GM19023 (cell line): ENCODE measurements around the gene GFAP.

Experiments
- ATAC-seq: cut with Tn5 transposase; IDR thresholded peaks from one replicate; pipeline ENCODE4 v1.9.1; 2021; ENCODE audit warnings: mild to moderate bottlenecking, moderate library complexity; ENCODE audit not compliant: unreplicated experiment

Gene GFAP

DNA sequence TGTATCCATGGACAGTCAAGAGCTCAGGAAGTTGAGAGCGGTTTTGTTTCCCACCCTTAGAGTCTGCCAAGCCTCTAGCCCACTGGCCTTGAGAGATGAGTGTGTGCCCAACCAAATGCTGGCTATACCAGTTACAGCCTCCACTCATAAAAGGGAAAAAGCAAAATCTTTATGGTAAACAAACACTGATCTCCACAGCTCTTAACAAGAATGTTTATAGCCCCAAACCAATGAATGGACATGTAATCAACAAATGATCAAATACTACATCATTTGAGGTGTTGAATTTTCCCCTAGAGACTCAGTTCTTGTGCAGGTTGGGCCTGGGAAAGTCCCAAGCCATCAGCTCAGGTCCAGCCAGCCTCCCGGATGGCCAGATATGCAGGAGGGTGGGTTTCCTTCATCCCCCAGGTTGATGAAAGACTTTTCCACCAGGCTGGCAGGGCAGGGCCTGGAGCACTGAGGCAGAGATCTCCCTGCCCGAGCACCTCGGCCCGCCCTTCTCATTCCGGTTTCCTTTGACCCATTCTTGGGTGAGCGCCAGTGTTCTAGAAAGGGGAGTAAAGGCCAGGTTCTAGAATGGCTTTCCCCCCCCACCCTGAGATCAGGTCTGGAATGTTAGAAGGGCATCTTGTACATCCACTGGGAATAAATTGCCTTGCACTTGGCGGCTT is 12.2 kb downstream of the GFAP start:
- no peak for ATAC-seq

DNA sequence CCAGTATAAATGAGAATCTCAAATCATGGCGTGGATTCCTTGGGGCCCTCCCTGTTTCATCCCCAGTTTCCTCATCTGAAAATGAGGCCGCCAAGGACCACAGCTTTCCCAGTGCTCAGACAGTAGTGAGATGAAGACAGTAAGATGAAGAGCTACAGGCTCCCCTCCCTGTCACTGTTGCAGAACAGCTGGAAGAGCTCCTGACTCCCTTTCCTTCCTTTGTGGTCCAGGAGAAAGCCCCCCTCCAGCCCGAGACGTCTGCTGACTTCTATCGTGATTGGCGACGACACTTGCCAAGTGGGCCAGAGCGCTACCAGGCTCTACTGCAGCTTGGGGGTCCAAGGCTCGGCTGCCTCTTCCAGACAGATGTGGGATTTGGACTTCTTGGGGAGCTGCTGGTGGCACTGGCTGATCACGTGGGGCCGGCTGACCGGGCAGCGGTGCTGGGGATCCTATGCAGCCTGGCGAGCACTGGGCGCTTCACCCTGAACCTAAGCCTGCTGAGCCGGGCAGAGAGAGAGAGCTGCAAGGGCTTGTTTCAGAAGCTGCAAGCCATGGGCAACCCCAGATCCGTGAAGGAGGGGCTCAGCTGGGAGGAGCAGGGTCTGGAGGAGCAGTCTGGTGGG is 13.1 kb downstream of the GFAP start:
- ATAC-seq = no peak

DNA sequence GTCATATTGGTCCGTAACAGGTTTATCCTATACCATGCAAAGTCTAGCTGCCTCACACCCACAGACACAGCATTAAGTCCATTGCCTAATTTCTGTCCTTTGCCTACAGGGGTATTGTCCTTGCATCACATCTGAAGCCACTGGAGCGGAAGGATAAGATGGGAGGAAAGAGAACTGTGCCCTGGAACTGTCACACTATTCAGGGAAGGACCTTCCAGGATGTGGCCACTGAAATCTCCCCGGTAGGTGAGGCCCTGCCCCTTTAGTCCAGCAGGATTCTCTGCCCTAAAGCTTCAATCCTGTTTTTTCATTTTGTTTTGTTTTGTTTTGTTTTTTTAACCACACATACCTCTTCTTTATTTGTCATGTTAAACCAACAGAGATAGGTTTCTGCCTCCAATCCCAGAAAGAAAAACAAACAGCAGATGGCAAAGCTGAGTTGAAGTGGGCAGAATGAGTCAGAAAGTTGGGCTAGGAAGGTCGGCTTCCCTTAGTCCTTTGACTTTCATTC is 13.8 kb downstream of the GFAP start:
- ATAC-seq = no peak

DNA sequence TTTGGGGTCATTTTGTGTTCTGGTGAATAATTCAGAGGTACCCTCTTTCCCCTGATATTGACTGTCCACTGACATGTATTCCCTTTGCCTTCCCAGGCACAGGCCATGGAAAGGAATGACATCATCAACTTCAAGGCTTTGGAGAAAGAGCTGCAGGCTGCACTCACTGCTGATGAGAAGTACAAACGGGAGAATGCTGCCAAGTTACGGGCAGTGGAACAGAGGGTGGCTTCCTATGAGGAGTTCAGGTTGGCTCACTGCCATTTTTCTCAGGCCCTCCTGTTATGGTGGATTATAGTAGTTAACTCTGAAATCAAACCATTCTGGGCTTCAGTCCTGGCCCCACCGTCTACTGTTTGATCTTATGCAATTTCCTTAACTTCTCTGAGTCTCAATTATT is 14.4 kb downstream of the GFAP start:
- ATAC-seq = no peak

DNA sequence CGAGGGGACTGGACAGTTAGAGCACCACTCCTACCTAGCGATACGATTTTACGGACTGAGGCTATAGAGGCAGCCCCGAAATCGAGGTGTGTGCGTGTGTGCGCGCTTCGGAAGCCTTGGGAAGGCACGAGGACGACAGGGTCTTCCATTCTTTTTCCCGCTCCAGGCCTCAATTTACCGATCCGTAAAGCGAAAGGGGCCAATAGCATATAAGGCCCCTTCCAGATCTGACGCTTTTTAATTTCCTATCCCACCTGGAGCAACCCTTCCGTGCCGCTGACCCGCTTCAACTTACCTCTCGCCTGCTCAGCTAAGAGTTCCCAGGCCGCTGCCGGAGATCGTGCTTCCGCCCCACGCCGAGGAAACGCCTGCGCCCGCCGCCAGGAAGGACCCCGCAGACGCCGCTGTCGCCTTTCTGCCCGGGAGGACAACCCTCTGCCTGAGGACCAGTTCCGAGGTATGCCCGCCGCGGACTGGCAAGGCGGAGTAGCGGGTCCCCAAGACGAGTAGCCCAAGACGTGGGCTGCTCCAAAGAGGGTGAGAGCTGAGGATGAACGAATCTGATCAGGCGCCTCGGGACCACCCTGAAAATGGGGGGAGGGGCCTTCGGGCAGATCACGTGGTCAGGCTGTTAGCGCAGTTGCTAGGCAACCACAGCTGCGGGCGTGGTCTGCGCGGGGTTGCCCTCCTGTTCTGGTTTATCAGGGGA is 16.1 kb downstream of the GFAP start, which contains the start of gene EFTUD2:
EFTUD2 (minus strand) TSS at position 372 of the 709 bp plus-strand sequence. CDS start 4,924 bp downstream, outside the sequence.
- ATAC-seq = peak; percentile 76

DNA sequence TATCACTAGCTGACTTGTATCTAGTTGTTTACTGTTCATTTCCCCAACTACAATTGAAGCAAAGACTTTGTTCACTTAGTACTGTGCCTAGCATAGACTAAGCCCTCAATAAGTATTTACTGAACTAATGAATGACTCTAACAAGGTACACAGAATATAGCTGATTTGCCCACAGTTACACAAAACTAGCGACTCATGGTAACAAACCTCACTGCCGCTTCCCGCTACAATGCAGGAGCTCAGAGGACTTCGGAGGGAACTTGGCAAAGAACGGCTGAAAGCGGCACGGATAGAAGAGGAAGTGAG is 16.6 kb downstream of the GFAP start:
- ATAC-seq = no peak

DNA sequence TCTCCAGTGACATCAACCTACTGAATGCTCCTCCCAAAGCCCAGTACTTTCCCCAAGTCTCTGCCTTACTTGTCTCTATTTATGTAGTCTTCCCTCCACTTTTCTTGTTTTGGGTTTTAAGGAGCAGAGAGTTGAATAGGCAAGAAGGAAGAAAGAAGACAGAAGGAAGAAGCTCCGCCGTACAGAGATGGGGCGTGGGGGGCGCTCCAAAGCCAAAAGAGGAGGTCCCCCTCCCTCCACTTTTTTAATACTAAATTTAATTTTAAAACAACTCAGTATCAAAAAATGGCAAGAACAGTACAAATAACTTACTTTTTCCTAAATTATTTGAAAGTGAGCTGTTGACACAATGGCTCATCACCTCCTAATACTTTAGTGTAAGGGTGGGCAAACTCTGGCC is 20.7 kb downstream of the GFAP start:
- no peak for ATAC-seq

DNA sequence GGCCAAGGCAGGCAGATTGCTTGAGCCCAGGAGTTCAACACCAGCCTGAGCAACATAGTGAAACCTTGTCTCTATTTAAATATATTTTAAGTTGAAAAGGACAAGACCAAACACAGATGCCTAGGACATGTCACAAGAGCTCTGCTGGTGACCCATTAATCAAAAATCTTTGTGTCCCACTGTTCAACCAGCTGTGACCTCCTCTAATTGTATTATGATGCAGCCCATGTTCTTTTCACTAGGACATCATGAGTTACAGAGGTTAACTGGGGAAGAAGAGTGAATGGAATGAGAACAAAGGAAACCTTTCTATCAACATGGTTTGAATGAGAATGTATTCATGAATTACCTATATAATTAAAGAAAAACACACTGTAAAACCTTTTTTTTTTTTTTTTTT is 23.1 kb downstream of the GFAP start:
- ATAC-seq = no peak

DNA sequence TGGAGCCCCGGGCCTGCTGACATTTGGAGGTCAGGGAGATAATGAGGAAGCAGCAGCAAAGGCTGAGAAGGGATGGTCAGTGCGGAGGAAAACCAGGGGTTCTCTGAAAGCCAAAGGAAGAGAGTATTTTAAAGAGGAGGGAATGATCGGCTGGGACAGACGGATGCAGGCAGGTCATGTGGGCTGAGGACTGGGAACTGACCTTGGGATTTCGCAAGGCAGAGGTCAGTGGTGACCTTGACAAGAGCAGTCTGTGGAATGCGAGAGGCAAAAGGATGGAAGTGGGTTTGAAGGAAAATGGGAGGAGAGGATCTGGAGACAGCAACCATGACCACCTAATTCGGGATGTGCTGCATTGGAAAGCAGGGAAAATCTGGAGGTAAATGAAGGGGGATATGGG is 26.3 kb downstream of the GFAP start:
- ATAC-seq = no peak

DNA sequence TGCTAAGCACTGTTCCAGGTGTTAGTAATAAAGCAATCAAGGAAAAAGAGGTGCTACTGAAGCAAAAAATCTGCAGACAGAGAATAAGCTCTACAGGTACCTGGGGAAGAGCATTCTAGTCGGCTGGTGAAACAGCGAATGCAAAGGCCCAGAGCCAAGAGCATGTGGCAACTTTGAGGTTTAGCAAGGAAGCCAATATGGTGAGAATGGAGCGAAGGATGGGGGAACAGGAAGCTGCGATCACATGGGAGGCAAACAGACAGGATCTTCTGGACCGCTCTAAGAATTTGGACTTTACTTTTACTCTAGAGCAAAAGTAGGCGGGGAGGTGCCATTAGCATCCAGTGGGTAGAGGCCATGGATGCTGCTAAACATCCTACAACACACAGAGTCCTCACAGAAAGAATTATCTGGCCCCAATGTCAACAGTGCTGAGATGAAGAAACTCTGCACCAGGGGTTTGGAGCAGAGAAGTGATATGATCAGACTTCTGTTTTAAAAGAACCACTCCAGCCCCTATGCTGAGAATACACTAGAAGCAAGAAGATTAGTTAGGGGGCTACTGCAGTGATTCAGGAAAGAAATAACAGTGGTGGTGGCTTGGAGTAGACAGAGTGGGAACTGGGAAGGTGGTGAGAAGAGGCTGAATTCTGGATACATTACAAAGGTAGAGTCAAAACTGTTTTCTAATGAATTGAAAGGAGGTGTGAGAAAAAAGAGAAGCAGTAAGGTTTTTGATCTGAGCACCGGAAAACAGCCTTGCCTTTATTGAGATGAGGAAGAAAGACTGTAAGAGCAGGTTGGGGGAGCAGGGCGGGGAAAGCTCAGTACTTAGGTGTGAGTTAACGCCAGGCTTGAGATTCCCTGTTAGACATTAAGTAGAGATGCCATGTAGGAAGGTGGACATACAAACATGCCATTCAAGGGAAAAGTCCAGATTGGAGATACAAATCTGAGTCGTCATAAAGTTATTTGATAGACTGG is 27.0 kb downstream of the GFAP start:
- no peak for ATAC-seq

DNA sequence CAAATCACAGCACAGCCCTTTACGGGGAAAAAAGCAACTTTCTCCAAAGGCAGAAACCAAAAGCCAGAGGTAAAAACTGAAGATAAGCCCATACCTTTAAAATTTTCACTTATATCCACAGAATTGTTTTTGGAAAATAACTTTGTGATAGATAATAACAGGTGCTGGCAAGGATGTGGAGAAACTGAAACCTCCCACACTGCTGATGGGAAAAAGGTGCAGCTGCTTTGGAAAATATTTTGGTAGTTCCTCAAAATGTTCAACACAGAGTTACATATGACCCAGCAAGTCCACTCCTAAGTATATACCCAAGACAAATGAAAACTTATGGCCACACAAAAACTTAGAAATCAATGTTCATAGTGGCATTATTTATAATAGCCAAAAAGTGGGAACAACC is 28.3 kb downstream of the GFAP start:
- ATAC-seq = no peak

DNA sequence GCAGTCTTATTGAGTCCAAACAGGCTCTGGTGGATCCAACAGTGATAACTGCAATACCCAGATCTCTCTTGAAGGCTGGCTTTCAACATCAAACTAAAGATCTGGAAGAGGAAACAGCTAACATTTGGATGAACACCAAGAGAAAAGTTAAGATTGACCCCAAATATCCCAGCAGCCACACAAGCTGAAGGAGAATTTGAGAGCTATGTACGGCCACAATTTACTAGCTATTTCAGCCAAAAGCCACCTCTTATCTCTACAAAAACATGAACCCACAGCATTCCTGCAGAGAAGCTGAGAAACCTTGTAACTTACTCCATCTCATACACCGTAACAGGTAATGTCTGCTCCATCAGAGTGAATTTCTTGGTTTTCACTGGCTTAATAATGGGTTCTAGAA is 30.4 kb downstream of the GFAP start:
- no peak for ATAC-seq

DNA sequence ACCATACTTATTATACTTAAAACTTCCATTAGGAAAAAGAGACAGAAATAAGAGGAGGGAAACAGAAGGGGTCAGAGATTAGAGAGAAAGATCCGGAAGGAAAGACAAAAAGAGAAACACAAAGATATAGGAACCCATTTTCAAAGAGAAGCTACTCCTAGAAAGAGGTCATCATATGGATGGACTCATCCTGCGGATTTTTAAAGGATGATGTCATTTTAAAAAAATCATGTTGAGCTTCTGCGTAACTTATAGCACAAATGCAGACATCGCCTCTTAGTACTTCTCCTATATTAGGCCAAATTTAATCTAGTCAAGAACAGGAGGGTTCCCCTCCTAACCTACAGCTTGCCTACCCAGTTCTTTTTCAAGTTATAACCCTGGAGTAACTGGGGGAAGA is 34.2 kb downstream of the GFAP start:
- ATAC-seq = no peak

DNA sequence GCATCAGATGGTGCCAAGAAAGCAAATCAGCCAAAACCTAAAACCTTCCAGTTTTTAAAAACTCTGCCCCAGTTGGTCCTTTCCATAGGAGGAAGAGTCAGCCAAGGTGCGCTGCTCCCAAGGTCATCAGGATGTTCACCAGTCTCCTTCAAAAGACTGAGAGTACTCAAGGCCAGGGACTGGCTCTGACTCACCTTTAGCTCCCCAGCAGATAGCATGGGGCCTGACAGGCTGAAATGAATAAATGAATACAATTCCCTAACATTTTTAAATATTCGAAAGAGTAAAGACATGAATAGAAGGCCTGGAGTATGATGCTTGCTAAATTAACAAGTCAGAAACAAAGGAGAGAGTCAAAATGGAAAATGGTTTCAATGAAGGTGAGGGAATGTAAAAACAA is 35.2 kb downstream of the GFAP start:
- ATAC-seq = no peak

DNA sequence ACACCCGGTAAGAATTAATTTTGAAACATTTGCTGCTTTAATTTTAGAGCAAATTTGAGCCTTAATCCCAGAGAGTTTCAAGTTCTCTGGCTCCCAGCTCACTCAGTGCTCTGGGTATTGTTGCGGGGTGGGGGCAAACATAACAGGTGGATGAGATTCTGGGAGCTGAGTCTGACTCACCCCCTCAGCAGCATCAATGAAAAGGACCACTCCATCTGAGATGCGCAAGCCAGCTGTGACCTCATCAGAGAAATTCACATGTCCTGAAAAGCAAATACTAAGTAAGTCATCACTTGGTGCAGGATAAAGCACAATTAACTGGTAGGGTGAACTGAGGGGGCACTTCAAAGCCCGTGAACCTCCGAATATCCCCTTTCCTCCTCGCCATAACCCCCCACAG is 35.9 kb downstream of the GFAP start:
- ATAC-seq = no peak

DNA sequence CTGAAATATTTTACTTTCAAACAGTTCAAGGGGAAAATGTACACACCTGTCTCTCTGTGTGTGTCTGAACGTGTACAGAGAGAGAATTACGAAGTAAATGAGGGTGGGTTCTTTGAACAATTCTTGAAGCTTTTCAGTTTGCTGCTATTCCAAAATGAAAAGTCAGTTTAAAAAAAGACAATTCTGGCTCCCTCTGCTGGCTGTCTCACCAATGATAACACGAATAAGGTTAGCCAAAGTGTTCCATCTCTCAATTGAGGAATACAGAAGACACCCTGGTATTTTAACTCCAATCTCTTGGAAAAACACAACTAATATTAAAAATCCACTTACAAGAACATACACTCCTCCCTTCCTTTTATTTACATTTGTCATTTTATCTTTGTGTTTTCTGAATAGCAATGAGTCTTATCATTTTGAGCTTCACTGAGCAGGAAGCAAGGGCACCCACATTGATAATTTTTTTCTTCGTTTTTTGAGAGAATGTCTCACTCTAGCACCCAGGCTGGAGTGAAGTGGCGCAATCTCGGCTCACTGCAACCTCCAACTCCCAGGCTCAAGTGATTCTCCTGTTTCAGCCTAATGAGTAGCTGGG is 36.6 kb downstream of the GFAP start:
- ATAC-seq = no peak

DNA sequence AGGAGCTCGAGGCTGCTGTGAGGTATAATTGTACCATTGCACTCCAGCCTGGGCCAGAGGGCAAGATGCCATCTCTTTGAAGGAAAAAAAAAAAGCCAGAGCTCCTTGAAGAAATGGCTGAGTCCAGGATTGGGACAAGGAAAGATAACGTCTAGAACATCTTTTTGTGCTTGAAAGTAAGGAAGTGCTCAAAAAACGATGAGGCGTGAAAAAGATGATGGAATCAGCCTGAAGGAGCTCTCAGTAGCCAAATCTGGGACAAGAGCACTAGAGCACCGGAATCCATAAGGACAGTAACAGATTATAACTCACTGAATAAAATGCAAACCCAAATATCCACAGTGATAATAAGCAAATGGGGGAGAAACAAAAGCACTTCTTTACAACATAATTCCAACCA is 38.2 kb downstream of the GFAP start:
- ATAC-seq = no peak

DNA sequence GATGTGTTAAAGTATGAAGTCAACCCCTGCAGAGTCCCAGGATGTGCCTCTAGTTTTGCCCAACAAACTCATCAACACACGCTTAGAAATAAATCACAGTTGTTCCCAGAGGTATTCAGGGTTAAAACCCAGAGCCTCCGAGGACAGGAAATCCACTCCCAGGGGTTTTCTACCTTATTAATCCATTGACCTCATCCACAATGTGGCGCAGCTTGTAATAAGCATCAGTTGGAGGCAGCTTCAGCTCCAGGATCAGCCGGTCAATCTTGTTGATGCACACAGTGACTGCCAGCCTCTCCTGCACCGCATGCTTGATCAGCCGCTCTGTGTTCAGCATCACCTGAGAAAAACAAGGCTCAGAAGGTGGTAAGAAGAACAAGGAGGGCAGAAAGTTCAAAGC is 39.5 kb downstream of the GFAP start:
- no peak for ATAC-seq

DNA sequence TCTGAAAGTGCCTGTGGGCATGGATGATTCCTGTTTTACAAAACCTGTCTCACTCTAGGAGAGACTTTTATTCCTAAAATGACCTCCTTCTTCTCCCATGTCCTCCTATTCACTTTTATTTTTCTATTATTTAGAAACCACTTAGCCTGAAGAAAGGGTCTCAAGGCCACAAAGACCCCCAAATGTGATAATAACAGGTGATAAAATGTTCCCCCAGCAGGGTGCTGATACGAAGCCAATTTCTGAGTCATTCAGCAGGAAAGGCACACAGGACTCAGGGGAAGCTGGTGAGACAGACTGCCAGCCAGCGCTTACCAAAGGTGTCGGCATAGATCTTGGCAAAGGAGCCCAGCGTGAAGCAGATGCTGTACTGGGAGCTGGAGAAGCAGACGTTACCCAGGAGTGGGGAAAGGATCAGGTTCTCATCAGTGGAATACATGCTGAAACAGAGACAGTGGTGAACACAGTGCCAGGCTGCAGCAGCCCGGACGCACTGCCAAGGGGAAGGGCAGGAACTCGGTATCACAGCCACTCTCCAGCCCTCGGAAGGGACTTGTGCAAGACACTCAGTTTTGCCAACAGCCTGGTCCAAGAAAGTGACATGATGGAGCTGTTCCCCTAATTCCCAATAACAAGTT is 43.0 kb downstream of the GFAP start:
- ATAC-seq = no peak

DNA sequence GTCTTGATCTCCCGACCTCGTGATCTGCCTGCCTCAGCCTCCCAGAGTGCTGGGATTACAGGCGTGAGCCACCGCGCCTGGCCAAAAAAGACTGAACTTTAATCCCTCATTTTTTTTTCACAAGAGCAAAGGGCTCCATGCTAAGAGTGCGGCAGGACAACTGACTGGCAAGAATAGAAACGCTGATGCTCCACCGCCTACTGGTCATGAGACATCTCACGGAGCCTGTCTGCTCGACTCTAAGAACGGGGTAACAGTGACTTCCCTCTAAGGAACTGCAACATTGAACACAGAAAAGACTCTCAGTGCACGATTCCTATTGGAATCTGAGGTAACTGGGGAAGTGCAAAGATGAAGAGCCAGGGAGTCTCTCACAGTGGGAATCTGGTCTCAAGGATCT is 43.7 kb downstream of the GFAP start:
- ATAC-seq = no peak
